A673 (cell line): ENCODE measurements around the gene SLC25A39. TPM values are rescaled to one million over a fixed set of nuclear protein-coding genes. Genes with fewer than 3 reads are reported as not detected.
A peak's percentile ranks its signal among the peaks of the same experiment; 100 is the strongest.

Source experiments
- BruUV-seq: library from RNA; stranded (reverse); fragments of 400-500 nt; replicated peaks from 2 replicates; lab custom pipeline; 2021; lab: Mats Ljungman, UMichigan
- CTCF ChIA-PET: fragments of 300-600 bp; sonication (Branson Sonifier 250); formaldehyde crosslinking; loops from one replicate; lab custom pipeline; 2022; ENCODE audit warnings: antibody characterized with exemption; lab: Charles Lee
- POLR2A ChIA-PET: fragments of 300-600 bp; sonication (Branson Sonifier 250); formaldehyde crosslinking; loops from one replicate; lab custom pipeline; 2022; ENCODE audit warnings: antibody characterized with exemption; ENCODE audit not compliant: low non-redundant PET; lab: Charles Lee
- DNase-seq: peaks from one replicate; pipeline ENCODE4 v3.0.0-alpha.2; 2015; ENCODE audit warnings: low spot score
- H3K27ac ChIP-seq: fragments of 200-600 bp; sonication (generic); 2 replicates; pipeline ENCODE4 v1.5.1; 2016; ENCODE audit warnings: mixed run types, low read depth, mild to moderate bottlenecking, mixed read lengths, antibody characterized with exemption, low read length; ENCODE audit not compliant: poor library complexity, severe bottlenecking
- H3K27me3 ChIP-seq: fragments of 200-600 bp; sonication (generic); replicated peaks from 2 replicates; pipeline ENCODE4 v1.6.1; 2017; ENCODE audit warnings: mixed run types, low read depth, mild to moderate bottlenecking, mixed read lengths, antibody characterized with exemption, low read length; ENCODE audit not compliant: insufficient read depth, poor library complexity
- H3K36me3 ChIP-seq: fragments of 200-600 bp; sonication (generic); 2 replicates; pipeline ENCODE4 v1.6.1; 2016; ENCODE audit warnings: mixed run types, mild to moderate bottlenecking, mixed read lengths, antibody characterized with exemption, low read length; ENCODE audit not compliant: insufficient read depth, poor library complexity, severe bottlenecking
- H3K4me1 ChIP-seq: fragments of 200-600 bp; sonication (generic); 2 replicates; pipeline ENCODE4 v1.6.1; 2017; ENCODE audit warnings: mixed run types, mild to moderate bottlenecking, mixed read lengths, antibody characterized with exemption, low read length; ENCODE audit not compliant: insufficient read depth, poor library complexity, severe bottlenecking
- H3K4me3 ChIP-seq: fragments of 200-600 bp; sonication (generic); 2 replicates; pipeline ENCODE4 v1.5.1; 2016; ENCODE audit warnings: low read depth, mixed run types, mild to moderate bottlenecking, mixed read lengths, low read length; ENCODE audit not compliant: poor library complexity, severe bottlenecking
- H3K9me3 ChIP-seq: fragments of 200-600 bp; sonication (generic); 2 replicates; pipeline ENCODE4 v1.6.1; 2016; ENCODE audit warnings: mixed run types, low read depth, mild to moderate bottlenecking, mixed read lengths, antibody characterized with exemption, low read length; ENCODE audit not compliant: poor library complexity, severe bottlenecking
- EZH2 ChIP-seq: fragments of 200-600 bp; sonication (generic); IDR thresholded peaks from 2 replicates; pipeline ENCODE4 v1.6.1; 2017; ENCODE audit warnings: borderline replicate concordance, low read depth, mild to moderate bottlenecking, mixed read lengths, antibody characterized with exemption, low read length; ENCODE audit not compliant: poor library complexity, severe bottlenecking
- intact Hi-C: fragments of 100-400 bp; cut with micrococcal nuclease; formaldehyde crosslinking; loops from one replicate; pipeline ENCODE4 v1.10.0; 2022; ENCODE audit not compliant: unreplicated experiment
- total RNA-seq: library from RNA; stranded (reverse); gene quantifications from 2 replicates; pipeline ENCODE4 v1.2.3, GENCODE V29; 2021
- TF ChIP-seq, protein P1 (sequence below): fragments of 300-800, 200-600 bp; sonication (generic); conservative IDR thresholded peaks from 2 replicates; pipeline ENCODE4 v1.5.1; 2017; ENCODE audit warnings: low read depth, mild to moderate bottlenecking, antibody characterized with exemption, low read length, moderate library complexity, mixed read lengths

Gene SLC25A39
- total RNA-seq, 1 experiment from 2014 or later, result 75.5 TPM

DNA sequence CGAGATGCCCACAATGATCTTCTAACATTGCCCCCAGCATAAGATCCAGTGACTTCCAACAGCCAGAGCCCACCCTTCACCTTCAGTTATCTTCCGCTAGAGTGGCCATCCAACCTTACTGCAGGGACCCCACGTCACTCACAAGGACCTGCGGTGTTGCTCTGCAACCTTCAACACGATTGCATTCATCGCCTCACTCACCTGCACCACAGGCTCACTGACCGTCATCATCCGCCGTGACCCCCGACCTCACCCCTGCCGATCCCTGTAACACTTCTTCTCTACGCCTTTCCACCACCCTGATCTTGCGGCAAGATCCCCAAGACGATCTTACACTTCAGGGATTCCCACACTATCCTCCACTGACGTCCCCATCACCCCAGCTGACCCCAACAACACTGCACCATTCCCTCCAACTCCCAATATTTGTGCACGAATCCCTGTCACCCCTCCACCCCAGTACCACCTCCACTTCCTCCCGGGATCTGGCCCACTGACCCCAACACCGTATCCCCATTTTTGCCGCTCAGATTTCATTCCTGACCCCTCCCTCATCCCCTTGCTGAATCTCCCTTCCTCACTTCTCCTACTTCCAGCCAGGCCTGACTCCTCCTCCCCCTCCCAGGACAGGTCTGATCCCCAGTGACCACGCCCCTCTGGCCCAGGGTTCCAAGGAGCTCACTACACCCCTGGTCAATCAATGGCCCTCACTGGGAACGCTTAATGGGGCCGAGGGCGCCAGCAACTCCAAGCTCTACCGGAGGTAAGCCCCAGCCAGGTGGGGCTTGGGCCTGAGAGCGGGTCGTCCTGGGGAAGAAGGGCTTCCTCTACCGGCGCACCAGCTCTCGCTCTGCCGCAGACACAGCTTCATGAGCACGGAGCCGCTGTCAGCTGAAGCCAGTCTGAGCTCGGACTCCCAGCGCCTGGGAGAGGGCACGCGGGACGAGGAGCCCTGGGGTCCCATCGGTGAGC, 8.6 kb downstream of the SLC25A39 start:
- intact Hi-C loops, result no loop called here
- DNase-seq, result no peak
- Histone ChIP-seq H3K27me3 (peaks cover 12% of the 10 kb centered on the region), H3K4me3 (no peak overlapping the region), H3K36me3 (no peaks in the 10 kb centered on the region), H3K9me3 (no peaks in the 10 kb centered on the region), H3K27ac (no peak overlapping the region), H3K4me1 (no peaks in the 10 kb centered on the region)
- TF ChIP-seq, protein P1, sequence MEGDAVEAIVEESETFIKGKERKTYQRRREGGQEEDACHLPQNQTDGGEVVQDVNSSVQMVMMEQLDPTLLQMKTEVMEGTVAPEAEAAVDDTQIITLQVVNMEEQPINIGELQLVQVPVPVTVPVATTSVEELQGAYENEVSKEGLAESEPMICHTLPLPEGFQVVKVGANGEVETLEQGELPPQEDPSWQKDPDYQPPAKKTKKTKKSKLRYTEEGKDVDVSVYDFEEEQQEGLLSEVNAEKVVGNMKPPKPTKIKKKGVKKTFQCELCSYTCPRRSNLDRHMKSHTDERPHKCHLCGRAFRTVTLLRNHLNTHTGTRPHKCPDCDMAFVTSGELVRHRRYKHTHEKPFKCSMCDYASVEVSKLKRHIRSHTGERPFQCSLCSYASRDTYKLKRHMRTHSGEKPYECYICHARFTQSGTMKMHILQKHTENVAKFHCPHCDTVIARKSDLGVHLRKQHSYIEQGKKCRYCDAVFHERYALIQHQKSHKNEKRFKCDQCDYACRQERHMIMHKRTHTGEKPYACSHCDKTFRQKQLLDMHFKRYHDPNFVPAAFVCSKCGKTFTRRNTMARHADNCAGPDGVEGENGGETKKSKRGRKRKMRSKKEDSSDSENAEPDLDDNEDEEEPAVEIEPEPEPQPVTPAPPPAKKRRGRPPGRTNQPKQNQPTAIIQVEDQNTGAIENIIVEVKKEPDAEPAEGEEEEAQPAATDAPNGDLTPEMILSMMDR, result no peak
- no peak for TF ChIP-seq EZH2
- BruUV-seq, result no TSS peak
- POLR2A ChIA-PET, result no interaction called here
- CTCF ChIA-PET, result no interaction called here

DNA sequence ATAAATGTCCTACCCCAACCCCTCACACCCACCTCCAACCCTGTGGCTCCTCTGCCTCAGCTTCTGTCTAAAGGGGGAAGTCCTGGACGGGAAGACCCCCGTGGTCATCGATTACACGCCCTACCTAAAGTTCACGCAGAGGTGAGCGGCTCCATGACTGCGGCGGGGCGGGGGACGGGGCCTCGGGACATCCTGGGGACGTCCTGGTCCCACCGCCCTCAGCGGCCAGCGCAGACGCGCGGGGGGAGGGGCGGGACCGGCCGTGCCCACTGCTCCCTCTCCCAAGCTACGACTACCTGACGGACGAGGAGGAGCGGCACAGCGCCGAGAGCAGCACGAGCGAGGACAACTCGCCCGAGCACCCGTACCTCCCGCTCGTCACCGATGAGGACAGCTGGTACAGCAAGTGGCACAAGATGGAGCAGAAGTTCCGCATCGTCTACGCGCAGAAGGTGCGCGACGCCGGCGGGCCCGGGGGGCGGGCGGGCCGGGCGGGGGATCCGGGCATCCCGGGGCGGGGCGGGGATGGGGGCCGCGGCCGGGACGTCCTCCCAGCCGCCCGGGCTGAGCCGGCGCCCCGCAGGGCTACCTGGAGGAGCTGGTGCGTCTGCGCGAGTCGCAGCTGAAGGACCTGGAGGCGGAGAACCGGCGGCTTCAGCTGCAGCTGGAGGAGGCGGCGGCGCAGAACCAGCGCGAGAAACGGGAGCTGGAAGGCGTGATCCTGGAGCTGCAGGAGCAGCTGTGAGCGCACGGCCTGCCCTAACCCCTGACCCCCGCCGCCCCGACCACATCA, 9.6 kb downstream of the SLC25A39 start:
- no peak overlapping the region for H3K4me3 ChIP-seq

DNA sequence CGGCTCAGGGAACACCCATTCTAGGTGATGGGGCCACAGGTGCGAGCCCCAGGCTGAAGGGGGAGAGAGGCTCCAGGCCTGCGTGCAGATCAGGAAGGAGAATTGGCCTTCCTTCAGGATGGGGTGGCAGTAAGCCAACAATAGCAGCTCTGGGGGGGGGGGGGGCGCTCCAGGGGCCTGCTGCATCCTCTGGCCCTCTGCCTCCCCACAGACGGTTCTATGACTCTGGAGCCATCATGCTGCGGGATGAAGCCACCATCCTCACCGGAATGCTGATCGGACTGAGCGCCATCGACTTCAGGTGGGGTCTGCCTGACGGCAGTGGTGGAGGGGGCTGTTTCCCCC, 10.1 kb downstream of the SLC25A39 start:
- peaks cover 12% of the 10 kb centered on the region for H3K27me3 ChIP-seq
- no peaks in the 10 kb centered on the region for H3K36me3 ChIP-seq
- intact Hi-C loops, result no loop called here
- H3K27ac ChIP-seq, result no peak overlapping the region
- TF ChIP-seq, protein P1, result no peak
- TF ChIP-seq EZH2, result no peak
- no peaks in the 10 kb centered on the region for H3K9me3 ChIP-seq
- BruUV-seq, result no TSS peak
- CTCF ChIA-PET, result no interaction called here
- no peaks in the 10 kb centered on the region for H3K4me1 ChIP-seq
- no peak overlapping the region for H3K4me3 ChIP-seq
- POLR2A ChIA-PET, result no interaction called here
- no peak for DNase-seq

More for the DNA sequence above, 9.6 kb downstream of the SLC25A39 start:
- ChIA-PET CTCF (no interaction called here), POLR2A (no interaction called here)
- intact Hi-C loops, result no loop called here
- Histone ChIP-seq H3K4me1 (no peaks in the 10 kb centered on the region), H3K27me3 (peaks cover 12% of the 10 kb centered on the region), H3K9me3 (no peaks in the 10 kb centered on the region), H3K27ac (no peak overlapping the region), H3K36me3 (no peaks in the 10 kb centered on the region)
- TF ChIP-seq, protein P1, result no peak
- no peak for TF ChIP-seq EZH2
- DNase-seq, result peak; percentile 7
- BruUV-seq, result no TSS peak
